Mesenchymal stem cell (in vitro differentiated cells and primary cell): ENCODE results near the gene CLEC4D.
A peak's percentile ranks its signal among the peaks of the same experiment; 100 is the strongest.
"Not testable (repeated sequence)": the region's sequence is repeated elsewhere in the genome, so short reads cannot be mapped to it uniquely, and the experiment has no call there.

Experiments used
- DNase-seq: peaks from one replicate; pipeline ENCODE4 v3.0.0-alpha.2; 2013
- H2AFZ ChIP-seq: one replicate; pipeline ENCODE4 v1.6.1; 2013; ENCODE audit warnings: low read depth, mild to moderate bottlenecking, control low read depth, inconsistent platforms, low read length, moderate library complexity
- H2AK5ac ChIP-seq: 2 replicates; pipeline ENCODE4 v1.6.1; 2013; ENCODE audit warnings: low read length, moderate library complexity, mild to moderate bottlenecking, inconsistent platforms; ENCODE audit not compliant: severe bottlenecking
- H2BK120ac ChIP-seq: one replicate; pipeline ENCODE4 v1.6.1; 2013; ENCODE audit warnings: low read depth, mild to moderate bottlenecking, inconsistent platforms, low read length, moderate library complexity
- H2BK12ac ChIP-seq, 2 experiments: one replicate each; pipeline ENCODE4 v1.6.1; 2013; ENCODE audit warnings: inconsistent platforms in 2 of 2, low read length in 2 of 2, mild to moderate bottlenecking in 2 of 2, moderate library complexity in 2 of 2, control low read depth in 1 of 2
- H2BK15ac ChIP-seq: one replicate; pipeline ENCODE4 v1.6.1; 2013; ENCODE audit warnings: mild to moderate bottlenecking, low read depth, inconsistent platforms; ENCODE audit not compliant: poor library complexity, severe bottlenecking
- H2BK5ac ChIP-seq: 2 replicates; pipeline ENCODE4 v1.6.1; 2013; ENCODE audit warnings: low read depth, mild to moderate bottlenecking, low read length, control low read depth, inconsistent platforms; ENCODE audit not compliant: poor library complexity, severe bottlenecking
- H3K14ac ChIP-seq, 2 experiments: one replicate each; pipeline ENCODE4 v1.6.1; 2013; ENCODE audit warnings: inconsistent platforms in 2 of 2, low read length in 2 of 2, control low read depth in 1 of 2, mild to moderate bottlenecking in 1 of 2, moderate library complexity in 1 of 2
- H3K18ac ChIP-seq, 2 experiments: one replicate each; pipeline ENCODE4 v1.6.1; 2013; ENCODE audit warnings: inconsistent platforms in 2 of 2, low read length in 2 of 2, control low read depth in 1 of 2, low read depth in 1 of 2, mild to moderate bottlenecking in 1 of 2
- H3K23ac ChIP-seq, 2 experiments: one replicate each; pipeline ENCODE4 v1.6.1; 2013; ENCODE audit warnings: inconsistent platforms in 2 of 2, low read length in 2 of 2, mild to moderate bottlenecking in 2 of 2, moderate library complexity in 2 of 2, control low read depth in 1 of 2
- H3K27ac ChIP-seq: 2 replicates; pipeline ENCODE4 v1.5.1; 2013; ENCODE audit warnings: mild to moderate bottlenecking, moderate library complexity, low read length, control low read depth, inconsistent platforms; ENCODE audit not compliant: poor library complexity, severe bottlenecking
- H3K27me3 ChIP-seq, 2 experiments: 2 replicates each; pipeline versions ENCODE4 v1.6.1 to v1.7.0; 2013; ENCODE audit warnings: low read length in 2 of 2, mild to moderate bottlenecking in 2 of 2, moderate library complexity in 2 of 2, control low read depth in 1 of 2, inconsistent platforms in 1 of 2; ENCODE audit not compliant: control insufficient read depth in 1 of 2, insufficient read depth in 1 of 2
- H3K36me3 ChIP-seq, 2 experiments: 2 replicates each; pipeline versions ENCODE4 v1.6.1 to v1.7.0; 2013; ENCODE audit warnings: low read length in 2 of 2, control low read depth in 1 of 2, inconsistent platforms in 1 of 2, low read depth in 1 of 2, mild to moderate bottlenecking in 1 of 2; ENCODE audit not compliant: insufficient read depth in 2 of 2, control insufficient read depth in 1 of 2
- H3K4ac ChIP-seq, 2 experiments: one replicate each; pipeline ENCODE4 v1.6.1; 2013; ENCODE audit warnings: inconsistent platforms in 2 of 2, low read length in 2 of 2, mild to moderate bottlenecking in 2 of 2, moderate library complexity in 2 of 2, control low read depth in 1 of 2, low read depth in 1 of 2
- H3K4me1 ChIP-seq: 2 replicates; pipeline ENCODE4 v1.6.1; 2013; ENCODE audit warnings: low read depth, low read length, control low read depth; ENCODE audit not compliant: control insufficient read depth, insufficient read depth
- H3K4me2 ChIP-seq: 2 replicates; pipeline ENCODE4 v1.6.1; 2013; ENCODE audit warnings: low read length, mild to moderate bottlenecking, inconsistent platforms; ENCODE audit not compliant: poor library complexity, severe bottlenecking
- H3K4me3 ChIP-seq, 2 experiments: 2 replicates each; pipeline versions ENCODE4 v1.5.1 to v1.7.0; 2013; ENCODE audit warnings: low read length in 2 of 2, mild to moderate bottlenecking in 2 of 2, control low read depth in 1 of 2, low read depth in 1 of 2; ENCODE audit not compliant: insufficient read depth in 1 of 2
- H3K79me1 ChIP-seq: replicated peaks from 2 replicates; pipeline ENCODE4 v1.6.1; 2013; ENCODE audit warnings: mild to moderate bottlenecking, control low read depth, low read length, inconsistent platforms; ENCODE audit not compliant: poor library complexity, severe bottlenecking
- H3K9ac ChIP-seq: 2 replicates; pipeline ENCODE4 v1.7.0; 2013; ENCODE audit warnings: mild to moderate bottlenecking, low read length, moderate library complexity
- H3K9me3 ChIP-seq: 2 replicates; pipeline ENCODE4 v1.7.0; 2013; ENCODE audit warnings: mild to moderate bottlenecking, low read length; ENCODE audit not compliant: control insufficient read depth
- H4K8ac ChIP-seq: one replicate; pipeline ENCODE4 v1.6.1; 2013; ENCODE audit warnings: inconsistent platforms, mild to moderate bottlenecking, low read length, moderate library complexity
- H4K91ac ChIP-seq: one replicate; pipeline ENCODE4 v1.6.1; 2013; ENCODE audit warnings: mild to moderate bottlenecking, low read length, inconsistent platforms
- WGBS: methylation state at CpG from one replicate; pipeline ENCODE4 v1.1.7; 2013; ENCODE audit warnings: mixed read lengths; 5-methylcytosine and 5-hydroxymethylcytosine counted together

The CLEC4D gene

DNA sequence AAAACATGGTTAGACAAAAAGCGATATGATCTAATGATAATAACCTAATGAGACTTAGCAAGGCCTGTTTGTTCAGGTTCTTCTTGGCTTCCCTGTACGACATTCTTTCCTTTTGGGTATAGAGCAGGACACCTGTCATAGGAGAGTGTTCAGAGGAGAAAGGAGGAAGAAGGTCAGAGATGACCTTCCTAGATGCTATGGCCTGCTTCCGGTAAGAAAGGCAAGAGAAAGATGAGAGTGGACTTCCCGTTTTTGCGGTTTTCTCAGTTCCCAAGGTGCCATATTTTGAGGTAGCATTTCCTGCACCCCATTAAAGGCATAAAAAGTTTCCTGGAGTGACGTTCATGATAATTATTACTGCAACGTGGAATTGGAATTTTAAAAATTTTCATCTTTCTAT lies 18.7 kb downstream of the CLEC4D start:
- H3K79me1 ChIP-seq: no peaks in the 10 kb centered on the region
- no peaks in the 10 kb centered on the region for H3K36me3 ChIP-seq
- no peak overlapping the region for H4K8ac ChIP-seq
- WGBS: 79% methylated on average over 6 of the region's 7 CpGs
- DNase-seq: no peak
- H2AFZ ChIP-seq: no peak overlapping the region
- peaks cover 0 to 41% of the 10 kb centered on the region in 2 experiments for H3K27me3 ChIP-seq
- H3K14ac ChIP-seq: no peak overlapping the region
- H3K4me2 ChIP-seq: no peak overlapping the region
- H3K4me1 ChIP-seq: no peaks in the 10 kb centered on the region
- H3K4ac ChIP-seq: no peak overlapping the region
- H3K9me3 ChIP-seq: no peaks in the 10 kb centered on the region
- no peak overlapping the region for H2BK15ac ChIP-seq
- no peak overlapping the region for H3K18ac ChIP-seq
- H2AK5ac ChIP-seq: no peak overlapping the region
- no peak overlapping the region for H2BK5ac ChIP-seq
- H2BK12ac ChIP-seq: no peak overlapping the region
- no peak overlapping the region for H3K9ac ChIP-seq
- H3K27ac ChIP-seq: no peak overlapping the region
- H2BK120ac ChIP-seq: no peak overlapping the region
- H3K23ac ChIP-seq: no peak overlapping the region
- H3K4me3 ChIP-seq: no peak overlapping the region
- H4K91ac ChIP-seq: no peak overlapping the region

DNA sequence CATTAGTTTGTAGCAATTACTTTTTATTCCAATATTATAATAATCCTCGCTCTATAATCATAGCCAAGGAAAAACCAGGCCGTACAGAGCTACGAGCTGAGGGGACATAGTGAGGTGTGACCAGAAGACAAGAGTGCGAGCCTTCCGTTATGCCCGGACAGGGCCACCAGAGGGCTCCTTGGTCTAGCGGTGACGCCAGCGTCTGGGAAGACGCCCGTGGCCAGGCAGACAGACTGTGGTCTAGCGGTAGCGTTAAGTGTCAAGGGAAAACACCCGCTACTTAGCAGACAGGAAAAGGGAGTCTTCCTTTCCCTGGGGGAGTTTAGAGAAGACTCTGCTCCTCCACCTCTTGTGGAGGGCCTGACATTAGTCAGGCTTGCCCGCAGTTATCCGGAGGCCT lies 24.5 kb downstream of the CLEC4D start:
- H2AK5ac ChIP-seq, H2BK15ac ChIP-seq: not testable (repeated sequence)

DNA sequence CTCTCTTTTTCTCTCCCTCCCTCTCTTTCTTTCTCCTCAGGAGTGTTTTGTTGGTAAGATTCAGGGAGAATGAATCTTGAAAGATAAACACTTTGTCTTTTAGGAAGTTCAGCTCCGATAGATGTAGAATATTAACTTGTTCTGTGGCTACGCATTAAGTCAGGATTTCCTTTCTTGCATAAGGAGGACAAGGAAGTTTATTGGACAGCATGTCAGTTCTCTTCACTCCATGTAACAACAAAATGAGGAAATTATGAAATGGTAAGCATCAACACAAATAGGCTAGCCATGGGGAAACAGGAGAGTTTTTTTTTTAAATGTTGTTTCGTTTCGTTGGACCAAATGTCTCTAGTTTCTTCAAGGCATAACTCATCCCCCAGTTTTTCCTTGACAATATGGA lies 27.5 kb downstream of the CLEC4D start, which contains the start of gene CLEC4E:
TSS of gene CLEC4E (minus strand) at position 75 of the 400 bp plus-strand sequence. CDS start 108 bp downstream, outside the sequence.
- not testable (repeated sequence) for H3K23ac ChIP-seq, H3K18ac ChIP-seq, H2BK5ac ChIP-seq, H3K4me2 ChIP-seq, H3K9me3 ChIP-seq, H3K79me1 ChIP-seq, H2BK120ac ChIP-seq, H3K4me1 ChIP-seq, H3K4me3 ChIP-seq, H3K36me3 ChIP-seq, H3K14ac ChIP-seq, H3K9ac ChIP-seq, DNase-seq, H4K8ac ChIP-seq, H2AFZ ChIP-seq, H2BK15ac ChIP-seq, H2BK12ac ChIP-seq, H4K91ac ChIP-seq, H3K4ac ChIP-seq
- 95% methylated on average over 2 of the region's 4 CpGs for WGBS
- Histone ChIP-seq H2AK5ac (peak within 1 kb of the TSS; percentile 69), H3K27me3 (peaks cover 0 to 30% of the 10 kb centered on the region in 2 experiments), H3K27ac (peak within 1 kb of the TSS; percentile 64)

More for the DNA sequence above, 24.5 kb downstream of the CLEC4D start:
- H3K79me1 ChIP-seq, H2BK120ac ChIP-seq, H3K18ac ChIP-seq, H2AFZ ChIP-seq, H3K36me3 ChIP-seq, H4K91ac ChIP-seq, H2BK12ac ChIP-seq, H3K9ac ChIP-seq, H3K9me3 ChIP-seq, H3K4ac ChIP-seq, H3K27ac ChIP-seq, H3K4me2 ChIP-seq, H3K23ac ChIP-seq, H3K14ac ChIP-seq, H4K8ac ChIP-seq, H2BK5ac ChIP-seq, H3K4me3 ChIP-seq, H3K4me1 ChIP-seq: not testable (repeated sequence)
- DNase-seq: peak; percentile 18
- peaks cover 0 to 57% of the 10 kb centered on the region in 2 experiments for H3K27me3 ChIP-seq
- 66% methylated on average over 14 of the region's 16 CpGs for WGBS

- Histone ChIP-seq H3K14ac (no peak overlapping the region), H2AK5ac (peak overlapping the region; percentile 69), H4K91ac (no peak overlapping the region), H3K27me3 (peaks cover 0 to 29% of the 10 kb centered on the region in 2 experiments), H3K9me3 (no peaks in the 10 kb centered on the region), H3K36me3 (no peaks in the 10 kb centered on the region), H3K23ac (no peak overlapping the region), H3K4ac (no peak overlapping the region), H4K8ac (no peak overlapping the region), H2BK15ac (no peak overlapping the region), H3K79me1 (no peaks in the 10 kb centered on the region), H2BK120ac (no peak overlapping the region), H3K27ac (peak overlapping the region; percentile 64), H3K4me3 (no peak overlapping the region), H3K4me1 (no peaks in the 10 kb centered on the region), H2BK12ac (no peak overlapping the region), H3K9ac (no peak overlapping the region), H3K18ac (no peak overlapping the region), H2AFZ (no peak overlapping the region), H3K4me2 (no peak overlapping the region), H2BK5ac (no peak overlapping the region)
- 90% methylated on average over 3 of the region's 10 CpGs for WGBS
- no peak for DNase-seq
Measured at GRCh38 chr12:8541562-8541961, 28.3 kb downstream of the CLEC4D start.
